Cerebellar cortex (tissue), 1 donor: ENCODE results near the gene VAPA.

ENCODE experiments used
- DNase-seq: peaks from one replicate; pipeline ENCODE4 v3.0.0-alpha.2; 2015; ENCODE audit warnings: low spot score

Gene VAPA

GRCh38 chr18:10006311-10006893, 92.6 kb downstream of the VAPA start:
- no peak for DNase-seq

GRCh38 chr18:10008006-10008647, 94.3 kb downstream of the VAPA start:
- DNase-seq, result no peak
